GM12892 (cell line): Measurements from ENCODE around the gene RASSF5.

Source experiments
- POLR2A ChIP-seq: IDR thresholded peaks from 2 replicates; pipeline ENCODE4 v1.6.1; 2011; ENCODE audit warnings: low read depth, low read length, control low read depth
- POLR2AphosphoS5 ChIP-seq: IDR thresholded peaks from 2 replicates; pipeline ENCODE4 v1.6.1; 2011; ENCODE audit warnings: low read depth, low read length, control low read depth
- TAF1 ChIP-seq: IDR thresholded peaks from 2 replicates; pipeline ENCODE4 v1.6.1; 2011; ENCODE audit warnings: low read depth, mild to moderate bottlenecking, control low read depth, low read length, borderline replicate concordance

- no peak for TF ChIP-seq POLR2A
- no peak for TF ChIP-seq POLR2AphosphoS5
- no peak for TF ChIP-seq TAF1
These were observed 27.9 kb upstream of the RASSF5 start for GRCh38 chr1:206479183-206480125.
